Nephron (organoid): ENCODE data around the gene PLA2G2A.

Experiments used
- H3K27ac Mint-ChIP-seq, 3 experiments: 2 replicates each; pipeline ENCODE4 v1.8.0; 2020; ENCODE audit warnings: mixed read lengths in 3 of 3, mild to moderate bottlenecking in 2 of 3, moderate library complexity in 1 of 3
- H3K27me3 Mint-ChIP-seq: 2 replicates; pipeline ENCODE4 v1.8.0; 2021; ENCODE audit warnings: low read depth, mild to moderate bottlenecking, moderate library complexity, mixed read lengths
- H3K36me3 Mint-ChIP-seq: 2 replicates; pipeline ENCODE4 v1.8.0; 2020; ENCODE audit warnings: low read depth, mixed read lengths
- H3K4me1 Mint-ChIP-seq: 2 replicates; pipeline ENCODE4 v1.8.0; 2020; ENCODE audit warnings: mixed read lengths
- H3K4me3 Mint-ChIP-seq, 3 experiments: 2 replicates each; pipeline ENCODE4 v1.8.0; 2020; ENCODE audit warnings: mild to moderate bottlenecking in 3 of 3, mixed read lengths in 3 of 3, moderate library complexity in 2 of 3
- H3K9me3 Mint-ChIP-seq: 2 replicates; pipeline ENCODE4 v1.8.0; 2020; ENCODE audit warnings: mixed read lengths
- CTCF ChIP-seq, 3 experiments: fragments of 200-600 bp; sonication (generic); IDR thresholded peaks; one replicate each; pipeline ENCODE4 v1.5.0; 2021; ENCODE audit warnings: antibody characterized with exemption in 3 of 3; ENCODE audit not compliant: unreplicated experiment in 3 of 3

PLA2G2A gene

GRCh38 chr1:19979494-19979977 is at the start of gene PLA2G2A:
Gene PLA2G2A (minus strand): TSS chr1:19979618. CDS start chr1:19978773, 845 bp downstream.
- peaks cover 18% of the 10 kb centered on the region for H3K27me3 Mint-ChIP-seq
- H3K4me3 Mint-ChIP-seq: no peak within 1 kb of the TSS
- H3K36me3 Mint-ChIP-seq: no peaks in the 10 kb centered on the region
- H3K27ac Mint-ChIP-seq: no peak within 1 kb of the TSS
- no peaks in the 10 kb centered on the region for H3K9me3 Mint-ChIP-seq
- H3K4me1 Mint-ChIP-seq: no peaks in the 10 kb centered on the region
- no peak for TF ChIP-seq CTCF (IDR thresholded peaks at IDR 0.05; ENCODE audit: unreplicated experiment in 3 of 3)

GRCh38 chr1:20028726-20029125 is 49.3 kb upstream of the PLA2G2A start:
- no peak overlapping the region for H3K4me3 Mint-ChIP-seq
- peaks cover 29% of the 10 kb centered on the region for H3K9me3 Mint-ChIP-seq
- no peaks in the 10 kb centered on the region for H3K36me3 Mint-ChIP-seq
- no peaks in the 10 kb centered on the region for H3K4me1 Mint-ChIP-seq
- peaks cover 11% of the 10 kb centered on the region for H3K27me3 Mint-ChIP-seq
- TF ChIP-seq CTCF (IDR thresholded peaks at IDR 0.05; ENCODE audit: unreplicated experiment in 3 of 3): no peak
- H3K27ac Mint-ChIP-seq: no peak overlapping the region

GRCh38 chr1:20028125-20028524 is 48.7 kb upstream of the PLA2G2A start:
- no peak for TF ChIP-seq CTCF (IDR thresholded peaks at IDR 0.05; ENCODE audit: unreplicated experiment in 3 of 3)
- H3K36me3 Mint-ChIP-seq: no peaks in the 10 kb centered on the region
- H3K9me3 Mint-ChIP-seq: peaks cover 30% of the 10 kb centered on the region
- no peaks in the 10 kb centered on the region for H3K4me1 Mint-ChIP-seq
- no peak overlapping the region for H3K27ac Mint-ChIP-seq
- peaks cover 6% of the 10 kb centered on the region for H3K27me3 Mint-ChIP-seq
- H3K4me3 Mint-ChIP-seq: no peak overlapping the region

- TF ChIP-seq CTCF (IDR thresholded peaks at IDR 0.05; ENCODE audit: unreplicated experiment in 3 of 3): no peak
- Mint-ChIP-seq H3K27ac (no peak overlapping the region), H3K9me3 (peaks cover 37% of the 10 kb centered on the region), H3K4me1 (no peaks in the 10 kb centered on the region), H3K36me3 (no peaks in the 10 kb centered on the region), H3K4me3 (no peak overlapping the region), H3K27me3 (no peaks in the 10 kb centered on the region)
Measured at GRCh38 chr1:20017741-20018140, 38.3 kb upstream of the PLA2G2A start.

- TF ChIP-seq CTCF (IDR thresholded peaks at IDR 0.05; ENCODE audit: unreplicated experiment in 3 of 3): no peak
- Mint-ChIP-seq H3K36me3 (no peaks in the 10 kb centered on the region), H3K27me3 (peaks cover 4% of the 10 kb centered on the region), H3K4me3 (no peak overlapping the region), H3K27ac (no peak overlapping the region), H3K4me1 (no peaks in the 10 kb centered on the region), H3K9me3 (peaks cover 35% of the 10 kb centered on the region)
Measured at GRCh38 chr1:20014153-20014552, 34.7 kb upstream of the PLA2G2A start.

GRCh38 chr1:20010016-20010415 is 30.6 kb upstream of the PLA2G2A start:
- Mint-ChIP-seq H3K36me3 (no peaks in the 10 kb centered on the region), H3K27me3 (peaks cover 13% of the 10 kb centered on the region), H3K27ac (no peak overlapping the region), H3K4me1 (no peaks in the 10 kb centered on the region), H3K9me3 (peaks cover 21% of the 10 kb centered on the region), H3K4me3 (no peak overlapping the region)
- TF ChIP-seq CTCF (IDR thresholded peaks at IDR 0.05; ENCODE audit: unreplicated experiment in 3 of 3): no peak
